ACHN (cell line): Measurements from ENCODE around the gene CD320.
"Not testable (repeated sequence)": the region's sequence is repeated elsewhere in the genome, so short reads cannot be mapped to it uniquely, and the experiment has no call there.

Experiments
- DNase-seq: peaks from one replicate; pipeline ENCODE4 v3.0.0-alpha.2; 2015
- in situ Hi-C: cut with HindIII; loops from 2 replicates; pipeline ENCODE4 v1.10.0; 2017; ENCODE audit warnings: low sequenced_read_pairs, low pct_ligation_motif_present, low pct_unique_long_range_greater_than_20kb

The CD320 gene

GRCh38 chr19:8334458-8335342 lies 26.5 kb upstream of the CD320 start:
- DNase-seq, result peak; percentile 65

GRCh38 chr19:8333767-8334457 lies 25.8 kb upstream of the CD320 start:
- DNase-seq, result no peak
- in situ Hi-C loops, result no loop called here

More at GRCh38 chr19:8334458-8335342, 26.5 kb upstream of the CD320 start:
- in situ Hi-C loops, result no loop called here

GRCh38 chr19:8332976-8333766 lies 25.0 kb upstream of the CD320 start:
- no peak for DNase-seq
- in situ Hi-C loops, result no loop called here

GRCh38 chr19:8331263-8331845 lies 23.2 kb upstream of the CD320 start:
- DNase-seq, result no peak
- in situ Hi-C loops, result no loop called here

GRCh38 chr19:8329996-8330395 lies 21.8 kb upstream of the CD320 start:
- DNase-seq, result no peak
- in situ Hi-C loops, result no loop called here

- DNase-seq, result no peak
- in situ Hi-C loops, result no loop called here
Measured at GRCh38 chr19:8325454-8325853, 17.3 kb upstream of the CD320 start.

GRCh38 chr19:8324186-8325050 lies 16.3 kb upstream of the CD320 start:
- DNase-seq, result no peak
- in situ Hi-C loops, result no loop called here

- in situ Hi-C loops, result no loop called here
- no peak for DNase-seq
Measured at GRCh38 chr19:8323781-8324185, 15.6 kb upstream of the CD320 start.

- DNase-seq, result no peak
- in situ Hi-C loops, result no loop called here
Measured at GRCh38 chr19:8322638-8322997, 14.5 kb upstream of the CD320 start.

GRCh38 chr19:8321986-8322637 lies 14.0 kb upstream of the CD320 start:
- DNase-seq, result no peak
- in situ Hi-C loops, result no loop called here

- in situ Hi-C loops, result no loop called here
Measured at GRCh38 chr19:8321067-8321985, 13.2 kb upstream of the CD320 start, which contains the start of the genes NDUFA7 and RPS28. TSS of gene NDUFA7 (minus strand) at chr19:8321375. CDS start at chr19:8321358, 17 bp downstream. TSS of gene RPS28 (plus strand) at chr19:8321496. CDS start at chr19:8321531, 35 bp downstream.

GRCh38 chr19:8320564-8321066 lies 12.5 kb upstream of the CD320 start:
- DNase-seq, result peak; percentile 19
- in situ Hi-C loops, result no loop called here

More at GRCh38 chr19:8321067-8321985, 13.2 kb upstream of the CD320 start, which contains the start of the genes NDUFA7 and RPS28:
- peak; percentile 93 for DNase-seq

- DNase-seq, result no peak
- in situ Hi-C loops, result no loop called here
Measured at GRCh38 chr19:8319807-8320520, 11.8 kb upstream of the CD320 start.

- DNase-seq, in situ Hi-C loops: not testable (repeated sequence)
Measured at GRCh38 chr19:8318835-8319234, 10.7 kb upstream of the CD320 start.

GRCh38 chr19:8316351-8317125 lies 8.4 kb upstream of the CD320 start:
- in situ Hi-C loops, result no loop called here
- DNase-seq, result no peak
